GM10847 (cell line): ENCODE data around the gene TDRD9.

Experiments used
- POLR2A ChIP-seq: IDR thresholded peaks from 2 replicates; pipeline ENCODE4 v1.6.1; 2011; ENCODE audit not compliant: insufficient read length; ENCODE audit errors: extremely low read depth

Gene TDRD9

DNA sequence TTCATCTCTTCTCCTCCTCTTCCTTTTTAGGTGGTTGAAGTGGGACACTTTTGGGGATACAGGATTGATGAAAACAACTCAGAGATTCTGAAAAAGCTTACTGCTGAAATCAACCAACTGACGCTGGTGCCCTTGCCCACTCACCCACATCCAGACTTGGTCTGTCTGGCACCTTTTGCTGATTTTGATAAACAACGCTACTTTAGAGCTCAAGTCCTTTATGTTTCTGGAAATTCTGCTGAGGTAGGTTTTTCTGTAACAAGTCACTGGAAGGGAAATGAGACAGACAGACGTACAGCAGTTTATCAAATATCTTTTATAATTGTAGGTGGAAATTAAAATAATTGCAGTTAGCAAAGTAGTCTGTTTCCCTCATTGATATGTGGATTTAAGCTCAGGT, 97.3 kb downstream of the TDRD9 start:
- TF ChIP-seq POLR2A: no peak

DNA sequence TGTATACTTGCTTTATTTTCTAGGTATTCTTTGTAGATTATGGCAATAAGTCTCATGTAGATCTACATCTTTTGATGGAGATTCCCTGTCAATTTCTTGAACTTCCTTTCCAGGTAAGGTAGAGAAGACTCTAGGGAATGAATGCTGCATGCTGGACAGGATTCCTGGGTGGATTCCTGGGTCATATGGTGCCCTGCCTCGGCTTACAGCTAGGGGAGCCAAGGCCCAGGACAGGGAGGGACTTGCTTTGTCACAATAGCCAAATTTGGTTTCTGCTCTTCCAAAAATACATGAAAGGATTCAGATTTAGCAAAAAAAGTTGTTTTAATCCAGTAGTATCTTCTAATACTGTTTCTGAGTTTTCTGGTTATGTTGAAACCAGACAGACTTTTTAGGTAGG, 97.8 kb downstream of the TDRD9 start:
- no peak for TF ChIP-seq POLR2A

DNA sequence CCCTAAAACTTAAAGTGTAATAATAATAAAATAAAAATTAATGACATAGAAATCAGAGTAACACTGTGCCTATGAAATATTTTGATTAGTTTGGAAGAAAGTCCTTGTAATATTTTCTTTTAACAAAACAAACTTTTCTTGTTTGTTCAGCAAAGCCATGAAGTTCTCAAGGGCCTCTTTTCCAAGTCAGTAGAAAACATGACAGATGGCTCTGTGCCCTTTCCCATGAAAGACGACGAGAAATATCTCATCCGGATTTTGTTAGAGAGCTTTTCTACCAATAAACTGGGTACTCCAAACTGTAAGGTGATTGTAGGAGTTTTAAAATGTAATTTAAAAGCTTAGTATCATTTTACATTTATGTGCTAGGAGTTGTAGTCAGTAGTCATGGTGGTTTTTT, 102.7 kb downstream of the TDRD9 start:
- TF ChIP-seq POLR2A: no peak

DNA sequence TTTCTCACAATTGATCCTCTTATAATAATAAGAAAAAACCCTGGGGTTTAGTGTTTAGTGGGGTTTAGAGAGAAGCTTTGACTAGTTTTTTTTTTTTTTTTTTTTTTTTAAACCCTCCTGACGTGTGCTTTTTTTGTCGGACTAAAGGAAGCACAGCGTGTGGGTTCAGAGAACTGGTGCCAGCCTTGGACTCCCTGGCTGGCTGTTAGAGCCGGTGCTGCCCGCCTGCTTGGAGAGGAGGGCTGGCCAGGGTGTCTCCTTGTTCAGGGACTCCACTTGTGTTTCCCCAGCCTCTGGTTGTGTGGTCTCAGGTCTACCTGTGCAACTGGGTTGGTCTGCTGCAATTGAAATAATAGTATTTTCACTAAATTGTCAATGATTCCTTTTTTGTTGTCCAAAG, 103.1 kb downstream of the TDRD9 start:
- TF ChIP-seq POLR2A: no peak

DNA sequence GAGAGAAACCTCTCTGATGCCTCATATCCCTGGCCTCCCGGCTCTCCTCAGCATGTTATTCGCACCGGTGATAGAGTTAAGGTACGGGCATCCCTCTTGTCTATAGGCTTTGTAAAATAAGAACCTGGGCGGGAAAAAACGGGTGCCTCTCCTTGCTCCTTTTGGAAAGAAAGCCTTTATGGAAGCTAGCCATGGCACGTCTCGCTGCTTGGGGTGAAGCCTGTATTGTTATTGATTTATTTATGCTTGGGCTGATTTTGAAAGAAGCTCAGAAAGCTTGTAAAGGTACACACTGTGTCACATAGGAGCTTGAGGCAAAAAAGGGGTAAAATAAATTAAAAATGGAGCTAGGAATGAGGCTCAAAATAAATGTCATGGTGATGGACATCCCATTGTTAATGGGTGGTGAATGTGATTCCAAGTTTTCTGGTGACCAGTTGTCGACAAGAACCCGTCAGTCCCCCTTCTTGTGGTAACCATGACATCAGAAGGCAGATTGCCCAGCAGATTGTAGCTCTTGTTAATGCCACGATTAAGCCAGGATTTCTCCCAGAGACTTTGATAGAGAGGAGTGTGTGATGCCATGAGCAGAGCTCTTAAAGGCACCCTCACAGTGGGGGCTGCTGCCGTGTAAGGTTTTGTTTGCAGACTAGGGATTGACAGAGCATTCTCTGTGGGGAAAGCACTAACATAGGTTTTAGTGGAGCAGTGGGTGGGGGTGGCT, 106.9 kb downstream of the TDRD9 start:
- no peak for TF ChIP-seq POLR2A

DNA sequence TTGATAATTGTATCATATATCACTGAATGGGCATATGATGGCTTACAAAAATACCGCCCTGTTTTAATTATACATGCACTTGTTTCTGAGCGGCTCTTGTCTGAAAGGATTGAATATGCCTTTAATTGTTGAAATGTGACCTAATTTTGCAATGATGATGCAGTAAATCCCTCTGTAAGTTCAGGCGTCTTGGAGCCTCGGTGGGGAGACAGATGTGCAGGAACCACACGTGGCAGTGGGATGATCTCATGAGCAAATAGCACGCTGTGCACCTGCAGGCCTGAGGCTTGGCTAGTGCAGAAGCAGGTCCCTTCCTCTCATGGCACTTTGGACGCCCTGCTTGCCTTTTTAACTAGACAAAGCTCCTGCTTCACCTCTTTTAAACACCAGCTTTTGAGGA, 108.0 kb downstream of the TDRD9 start:
- TF ChIP-seq POLR2A: no peak

DNA sequence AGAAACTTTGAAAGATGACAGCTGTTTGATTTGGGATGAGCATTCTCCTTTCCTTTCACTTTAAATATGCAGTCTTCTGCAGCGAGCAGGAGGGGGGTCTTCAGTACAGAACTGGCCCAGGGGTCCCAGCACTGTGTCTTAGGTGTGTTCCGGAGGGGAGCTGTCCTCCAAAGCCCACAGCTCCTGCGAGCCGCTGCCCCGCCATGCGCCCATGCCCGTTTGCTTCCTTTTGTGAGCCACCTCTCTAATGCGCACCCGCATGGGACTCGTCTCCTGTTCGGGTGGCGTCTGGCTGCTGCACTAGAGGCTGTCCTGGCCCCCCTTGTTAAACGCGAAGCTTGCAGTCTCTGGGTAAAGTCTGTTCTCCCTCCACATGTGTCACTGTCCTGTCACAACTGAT, 108.8 kb downstream of the TDRD9 start:
- no peak for TF ChIP-seq POLR2A

DNA sequence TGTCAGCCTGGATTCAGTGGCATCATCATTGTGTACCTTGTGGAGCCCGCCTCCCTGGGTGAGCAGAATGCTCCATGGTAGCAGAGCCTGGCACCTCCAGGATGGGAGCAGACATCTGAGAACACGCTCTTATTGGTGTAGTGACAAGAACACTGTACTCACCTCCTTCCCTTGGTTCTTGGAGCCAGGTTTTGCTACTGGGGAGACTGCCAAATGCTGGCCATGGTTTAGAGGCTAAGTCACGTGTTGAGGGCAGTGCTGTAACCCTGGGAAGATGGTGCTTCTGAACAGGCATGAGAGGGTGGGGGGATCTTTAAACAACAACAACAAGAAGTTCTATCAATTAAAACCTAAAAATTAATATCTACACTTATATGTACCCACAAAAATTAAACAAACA, 109.6 kb downstream of the TDRD9 start:
- TF ChIP-seq POLR2A: no peak

DNA sequence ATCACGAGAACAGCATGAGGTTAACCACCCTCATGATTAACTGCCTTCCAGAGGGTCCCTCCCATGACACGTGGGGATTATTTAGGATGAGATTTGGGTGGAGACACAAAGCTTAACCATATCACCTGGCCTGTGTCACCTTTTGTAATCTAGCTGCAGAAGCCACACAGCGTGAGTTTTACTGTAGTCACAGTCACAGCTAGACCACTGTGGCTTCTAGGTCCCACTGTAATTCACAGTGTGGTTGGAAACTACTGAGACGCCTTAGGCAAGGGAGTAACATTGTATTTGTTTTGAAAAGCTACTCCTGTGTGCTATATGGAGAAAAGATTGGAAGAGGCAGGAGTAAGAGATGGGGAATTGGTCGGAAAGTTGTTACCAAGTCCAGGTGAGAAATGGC, 111.0 kb downstream of the TDRD9 start:
- no peak for TF ChIP-seq POLR2A

DNA sequence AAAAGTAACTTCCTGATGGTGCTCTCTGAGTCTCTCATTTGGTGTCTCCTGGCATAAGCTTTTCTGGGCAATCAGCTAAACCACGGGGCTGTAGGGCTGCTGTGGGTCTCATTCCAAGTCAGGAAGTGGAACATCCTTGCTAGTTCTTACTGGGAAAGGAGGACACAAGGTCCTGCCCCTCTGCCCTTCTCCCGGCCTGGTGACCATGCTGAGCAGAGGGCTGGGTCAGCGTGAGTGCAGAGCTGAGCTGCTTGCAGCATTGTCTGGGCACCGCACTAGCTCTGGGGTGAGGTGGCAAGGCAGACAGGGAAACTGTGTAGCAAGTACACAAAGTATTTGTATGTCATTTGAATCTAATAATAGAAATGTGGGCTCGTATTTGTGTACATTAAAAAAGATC, 112.3 kb downstream of the TDRD9 start:
- TF ChIP-seq POLR2A: no peak

DNA sequence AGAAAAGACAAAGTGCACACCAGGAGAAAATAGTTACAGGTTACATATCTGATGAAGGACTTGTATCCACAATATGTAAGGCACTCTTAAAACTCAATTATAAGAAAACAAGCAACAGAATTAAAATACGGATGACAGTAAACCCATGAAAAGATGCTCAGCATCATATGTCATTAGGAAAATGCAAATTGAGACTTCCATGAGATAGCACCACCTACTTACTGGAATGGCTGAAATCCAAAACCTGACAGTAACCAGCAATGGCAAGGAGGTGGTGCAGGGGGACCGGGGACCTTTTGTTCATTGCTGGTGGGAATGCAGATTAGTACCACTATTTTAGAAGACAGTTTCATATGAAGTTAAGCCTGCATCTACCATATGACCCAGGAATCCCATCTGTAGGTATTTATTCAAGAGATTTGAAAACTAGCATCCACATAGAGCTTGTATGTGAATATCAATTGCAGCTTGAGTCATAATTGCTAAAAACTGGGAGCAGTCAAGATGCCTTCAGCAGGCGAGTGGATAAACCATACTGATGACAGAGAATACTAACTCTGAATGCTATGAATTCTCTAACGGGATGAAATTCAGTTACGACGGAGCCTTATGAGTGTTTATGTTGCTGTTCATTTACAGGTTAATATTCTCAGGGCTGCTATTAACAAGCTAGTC, 113.3 kb downstream of the TDRD9 start:
- no peak for TF ChIP-seq POLR2A

DNA sequence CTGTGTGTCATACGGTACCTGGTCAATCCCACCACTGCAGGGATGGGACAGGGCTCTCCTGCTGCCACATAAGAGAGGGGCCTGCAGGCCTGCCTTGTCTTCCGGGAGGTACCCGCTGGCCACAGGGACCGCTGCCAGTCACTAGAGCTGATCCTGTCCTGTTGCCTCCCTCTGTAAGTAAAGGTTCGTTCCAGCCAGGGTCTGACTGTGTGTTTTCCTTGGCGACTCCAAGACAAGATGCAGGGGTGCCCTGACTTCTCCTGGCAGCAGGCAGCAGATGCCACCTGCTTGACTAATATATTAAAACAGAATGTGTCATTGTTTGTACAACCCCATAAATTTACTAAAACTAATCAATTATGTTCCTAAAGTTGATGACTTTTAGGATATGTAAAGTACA, 115.8 kb downstream of the TDRD9 start:
- no peak for TF ChIP-seq POLR2A

DNA sequence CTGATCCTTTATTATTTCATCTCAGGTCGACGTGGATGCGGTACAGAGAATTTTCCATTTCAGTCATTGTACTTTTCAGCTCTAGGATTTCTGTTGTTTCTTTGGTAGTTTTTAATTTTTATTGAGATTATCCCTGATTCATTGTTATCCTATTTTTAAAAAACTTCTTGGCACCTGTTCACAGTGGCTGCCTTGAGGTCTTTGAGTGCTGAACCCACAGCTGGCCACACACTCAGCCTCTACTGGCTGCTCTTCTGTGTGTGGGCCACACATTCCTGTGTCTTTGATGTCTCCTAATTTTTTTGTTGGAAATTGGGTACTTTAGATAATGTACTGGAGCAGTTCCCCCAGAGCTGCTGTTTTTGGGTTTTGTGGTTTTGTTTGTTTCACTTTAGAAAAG, 119.5 kb downstream of the TDRD9 start:
- TF ChIP-seq POLR2A: no peak

DNA sequence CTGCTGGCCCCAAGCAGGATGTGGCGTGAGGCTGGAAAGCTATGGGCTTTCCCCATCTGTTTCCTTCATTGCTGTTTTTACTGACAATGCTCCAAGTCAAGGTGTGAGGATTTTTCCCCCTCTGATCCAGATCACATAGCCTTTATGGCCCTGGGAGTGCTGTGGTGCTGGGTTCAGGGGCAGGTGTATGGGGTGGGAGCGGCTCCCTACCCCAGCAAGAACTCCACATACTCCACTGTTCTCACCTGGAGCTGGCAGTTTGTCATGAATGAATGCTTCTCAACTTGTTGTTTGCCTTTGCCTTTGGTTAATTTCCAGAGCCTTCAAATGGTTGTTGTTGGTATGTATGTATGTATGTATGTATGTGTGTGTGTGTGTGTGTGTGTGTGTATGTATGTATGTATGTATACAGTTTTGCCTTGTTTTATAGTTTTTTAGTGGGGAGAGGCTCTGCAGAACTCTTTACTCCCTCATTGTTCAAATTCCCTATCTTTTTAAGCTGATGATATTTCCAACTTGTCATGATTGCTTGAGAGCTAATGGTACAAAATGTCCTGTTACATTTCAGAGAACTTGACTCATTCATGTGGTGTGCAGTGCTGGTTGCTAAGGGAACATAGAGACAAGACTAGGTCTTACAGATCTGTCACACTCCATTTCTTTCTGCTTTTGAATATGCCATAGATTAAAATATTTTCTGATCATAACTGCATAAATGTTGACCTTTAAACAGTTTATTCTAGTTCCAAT, 120.7 kb downstream of the TDRD9 start:
- no peak for TF ChIP-seq POLR2A

DNA sequence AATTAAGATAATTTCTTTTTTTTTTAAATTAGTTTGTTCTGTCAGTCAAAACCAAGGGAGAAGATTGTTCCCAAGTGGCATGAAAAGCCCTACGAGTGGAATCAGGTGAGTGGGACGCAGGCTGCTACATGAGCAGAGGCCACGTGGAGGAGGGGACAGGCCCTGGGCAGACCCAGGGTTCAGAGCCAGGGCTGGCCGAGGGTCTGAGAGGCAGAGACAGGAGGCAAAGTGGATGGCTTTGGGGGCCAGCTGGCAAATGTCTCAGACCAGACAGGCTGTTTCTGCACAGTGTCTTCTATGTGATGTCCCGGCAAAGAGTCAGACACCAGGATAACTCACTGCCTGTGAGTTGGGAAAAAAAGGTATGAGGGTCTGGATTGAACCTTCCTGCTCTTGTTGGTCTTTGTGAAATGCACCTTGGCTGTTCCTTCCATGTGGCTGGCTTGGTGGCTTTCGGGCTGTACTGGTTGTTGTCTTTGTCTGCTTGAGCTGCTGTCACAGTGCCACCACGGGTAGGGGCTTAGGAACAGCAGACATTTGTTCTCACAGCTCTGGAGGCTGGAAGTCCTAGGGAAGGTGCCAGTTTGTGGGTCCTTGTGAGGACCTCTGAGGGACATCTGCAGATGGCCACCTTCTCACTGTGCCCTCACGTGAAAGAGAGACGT, 121.5 kb downstream of the TDRD9 start:
- TF ChIP-seq POLR2A: no peak
